ENCODE measurements around the gene NEK10. TPM values are rescaled to one million over a fixed set of nuclear protein-coding genes. Genes with fewer than 3 reads are reported as not detected.
"Not testable (repeated sequence)": the region's sequence is repeated elsewhere in the genome, so short reads cannot be mapped to it uniquely, and the experiment has no call there.

Gene NEK10
- under 1 TPM; 0.67 to 0.79 TPM for total RNA-seq

- ATAC-seq (ENCODE audit: low read depth) (peak; percentile 98), DNase-seq (peak; percentile 90)
- no peaks in the 10 kb centered on the region for H3K9me3 Mint-ChIP-seq
- H3K4me3 Mint-ChIP-seq: peak within 1 kb of the TSS; percentile 86
- H3K27ac Mint-ChIP-seq: peak within 1 kb of the TSS; percentile 60
- peaks cover 12% of the 10 kb centered on the region for H3K4me1 Mint-ChIP-seq
- POLR2A ChIA-PET: interaction anchor here (0.6 kb wide), 1 partner anchor 153 kb away, joined by 4 read pairs; no protein-coding TSS in a partner anchor
- peaks cover 3% of the 10 kb centered on the region for H3K27me3 Mint-ChIP-seq
- H3K36me3 Mint-ChIP-seq: no peaks in the 10 kb centered on the region
Measured at GRCh38 chr3:27368831-27369607, at the start of gene NEK10. TSS of gene NEK10 (minus strand) at chr3:27369383. CDS start at chr3:27352882, 16,501 bp downstream.

GRCh38 chr3:27415202-27415601 is 46.0 kb upstream of the NEK10 start:
- Mint-ChIP-seq H3K36me3 (peaks cover 20% of the 10 kb centered on the region), H3K9me3 (no peaks in the 10 kb centered on the region), H3K27ac (no peak overlapping the region)

GRCh38 chr3:27392950-27393679 is 23.9 kb upstream of the NEK10 start:
- H3K4me3 Mint-ChIP-seq: no peak overlapping the region
- H3K27ac Mint-ChIP-seq: no peak overlapping the region
- H3K36me3 Mint-ChIP-seq: peaks cover 20% of the 10 kb centered on the region
- peaks cover 5% of the 10 kb centered on the region for H3K4me1 Mint-ChIP-seq
- H3K9me3 Mint-ChIP-seq: no peaks in the 10 kb centered on the region
- no peak for ATAC-seq (ENCODE audit: low read depth)
- no peaks in the 10 kb centered on the region for H3K27me3 Mint-ChIP-seq
- no peak for DNase-seq
- POLR2A ChIA-PET: no interaction called here

More at GRCh38 chr3:27415202-27415601, 46.0 kb upstream of the NEK10 start:
- no peak for ATAC-seq (ENCODE audit: low read depth)
- DNase-seq: no peak
- H3K4me1 Mint-ChIP-seq: peaks cover 1% of the 10 kb centered on the region
- POLR2A ChIA-PET: no interaction called here
- no peak overlapping the region for H3K4me3 Mint-ChIP-seq
- no peaks in the 10 kb centered on the region for H3K27me3 Mint-ChIP-seq

GRCh38 chr3:27392414-27392813 is 23.2 kb upstream of the NEK10 start:
- DNase-seq; H3K9me3 Mint-ChIP-seq; H3K4me3 Mint-ChIP-seq; POLR2A ChIA-PET; H3K27me3 Mint-ChIP-seq; ATAC-seq (ENCODE audit: low read depth); H3K4me1 Mint-ChIP-seq: not testable (repeated sequence)
- H3K36me3 Mint-ChIP-seq: peaks cover 20% of the 10 kb centered on the region
- H3K27ac Mint-ChIP-seq: peak overlapping the region; percentile 75

- peaks cover 5% of the 10 kb centered on the region for H3K4me1 Mint-ChIP-seq
- ATAC-seq (ENCODE audit: low read depth): no peak
- H3K4me3 Mint-ChIP-seq: no peak overlapping the region
- POLR2A ChIA-PET: no interaction called here
- DNase-seq: no peak
- no peak overlapping the region for H3K27ac Mint-ChIP-seq
- H3K9me3 Mint-ChIP-seq: no peaks in the 10 kb centered on the region
- no peaks in the 10 kb centered on the region for H3K27me3 Mint-ChIP-seq
- H3K36me3 Mint-ChIP-seq: peaks cover 20% of the 10 kb centered on the region
Measured at GRCh38 chr3:27391796-27392195, 22.6 kb upstream of the NEK10 start.

GRCh38 chr3:27387625-27388024 is 18.4 kb upstream of the NEK10 start:
- POLR2A ChIA-PET: no interaction called here
- no peak for ATAC-seq (ENCODE audit: low read depth)
- H3K4me1 Mint-ChIP-seq: peaks cover 2% of the 10 kb centered on the region

GRCh38 chr3:27385504-27385903 is 16.3 kb upstream of the NEK10 start:
- Mint-ChIP-seq H3K9me3 (no peaks in the 10 kb centered on the region), H3K27ac (no peak overlapping the region), H3K27me3 (no peaks in the 10 kb centered on the region), H3K4me1 (no peaks in the 10 kb centered on the region), H3K36me3 (peaks cover 26% of the 10 kb centered on the region), H3K4me3 (no peak overlapping the region)
- no peak for ATAC-seq (ENCODE audit: low read depth)
- POLR2A ChIA-PET: no interaction called here
- no peak for DNase-seq

More at GRCh38 chr3:27387625-27388024, 18.4 kb upstream of the NEK10 start:
- Mint-ChIP-seq H3K36me3 (peaks cover 30% of the 10 kb centered on the region), H3K27ac (no peak overlapping the region), H3K4me3 (no peak overlapping the region), H3K9me3 (no peaks in the 10 kb centered on the region), H3K27me3 (no peaks in the 10 kb centered on the region)
- DNase-seq: no peak

- no peak for ATAC-seq (ENCODE audit: low read depth)
- Mint-ChIP-seq H3K4me1 (no peaks in the 10 kb centered on the region), H3K9me3 (no peaks in the 10 kb centered on the region), H3K27ac (no peak overlapping the region), H3K27me3 (no peaks in the 10 kb centered on the region), H3K36me3 (peaks cover 23% of the 10 kb centered on the region), H3K4me3 (no peak overlapping the region)
- POLR2A ChIA-PET: no interaction called here
- DNase-seq: no peak
Measured at GRCh38 chr3:27384191-27384590, 15.0 kb upstream of the NEK10 start.

- H3K4me3 Mint-ChIP-seq: no peak overlapping the region
- ATAC-seq (ENCODE audit: low read depth) (no peak), DNase-seq (no peak)
- no peaks in the 10 kb centered on the region for H3K9me3 Mint-ChIP-seq
- no peaks in the 10 kb centered on the region for H3K27me3 Mint-ChIP-seq
- POLR2A ChIA-PET: no interaction called here
- peaks cover 16% of the 10 kb centered on the region for H3K36me3 Mint-ChIP-seq
- no peaks in the 10 kb centered on the region for H3K4me1 Mint-ChIP-seq
- no peak overlapping the region for H3K27ac Mint-ChIP-seq
Measured at GRCh38 chr3:27380433-27381357, 11.5 kb upstream of the NEK10 start.

- no peaks in the 10 kb centered on the region for H3K4me1 Mint-ChIP-seq
- POLR2A ChIA-PET: no interaction called here
- DNase-seq (no peak), ATAC-seq (ENCODE audit: low read depth) (no peak)
- no peak overlapping the region for H3K27ac Mint-ChIP-seq
- no peaks in the 10 kb centered on the region for H3K9me3 Mint-ChIP-seq
- peaks cover 7% of the 10 kb centered on the region for H3K36me3 Mint-ChIP-seq
- H3K27me3 Mint-ChIP-seq: no peaks in the 10 kb centered on the region
- H3K4me3 Mint-ChIP-seq: no peak overlapping the region
Measured at GRCh38 chr3:27378331-27378730, 9.1 kb upstream of the NEK10 start.

- no peaks in the 10 kb centered on the region for H3K36me3 Mint-ChIP-seq
- no peaks in the 10 kb centered on the region for H3K9me3 Mint-ChIP-seq
- H3K4me1 Mint-ChIP-seq: no peaks in the 10 kb centered on the region
- no peaks in the 10 kb centered on the region for H3K27me3 Mint-ChIP-seq
- no peak overlapping the region for H3K4me3 Mint-ChIP-seq
- DNase-seq: no peak
- ATAC-seq (ENCODE audit: low read depth): no peak
- no peak overlapping the region for H3K27ac Mint-ChIP-seq
- POLR2A ChIA-PET: no interaction called here
Measured at GRCh38 chr3:27376109-27376772, 7.1 kb upstream of the NEK10 start.

GRCh38 chr3:27366062-27366591 is 3.1 kb downstream of the NEK10 start:
- no peak overlapping the region for H3K4me3 Mint-ChIP-seq
- H3K27ac Mint-ChIP-seq: no peak overlapping the region
- H3K36me3 Mint-ChIP-seq: no peaks in the 10 kb centered on the region
- ATAC-seq (ENCODE audit: low read depth): no peak
- H3K9me3 Mint-ChIP-seq: no peaks in the 10 kb centered on the region
- DNase-seq: no peak
- peaks cover 5% of the 10 kb centered on the region for H3K27me3 Mint-ChIP-seq
- POLR2A ChIA-PET: no interaction called here
- peaks cover 12% of the 10 kb centered on the region for H3K4me1 Mint-ChIP-seq
